CD1c-positive myeloid dendritic cell (primary cell): ENCODE measurements around the gene GLO1.
A peak's percentile ranks its signal among the peaks of the same experiment; 100 is the strongest.

Experiments
- DNase-seq: peaks from one replicate; pipeline ENCODE4 v3.0.0-alpha.2; 2016; ENCODE audit errors: extremely low spot score

GLO1 gene

DNA sequence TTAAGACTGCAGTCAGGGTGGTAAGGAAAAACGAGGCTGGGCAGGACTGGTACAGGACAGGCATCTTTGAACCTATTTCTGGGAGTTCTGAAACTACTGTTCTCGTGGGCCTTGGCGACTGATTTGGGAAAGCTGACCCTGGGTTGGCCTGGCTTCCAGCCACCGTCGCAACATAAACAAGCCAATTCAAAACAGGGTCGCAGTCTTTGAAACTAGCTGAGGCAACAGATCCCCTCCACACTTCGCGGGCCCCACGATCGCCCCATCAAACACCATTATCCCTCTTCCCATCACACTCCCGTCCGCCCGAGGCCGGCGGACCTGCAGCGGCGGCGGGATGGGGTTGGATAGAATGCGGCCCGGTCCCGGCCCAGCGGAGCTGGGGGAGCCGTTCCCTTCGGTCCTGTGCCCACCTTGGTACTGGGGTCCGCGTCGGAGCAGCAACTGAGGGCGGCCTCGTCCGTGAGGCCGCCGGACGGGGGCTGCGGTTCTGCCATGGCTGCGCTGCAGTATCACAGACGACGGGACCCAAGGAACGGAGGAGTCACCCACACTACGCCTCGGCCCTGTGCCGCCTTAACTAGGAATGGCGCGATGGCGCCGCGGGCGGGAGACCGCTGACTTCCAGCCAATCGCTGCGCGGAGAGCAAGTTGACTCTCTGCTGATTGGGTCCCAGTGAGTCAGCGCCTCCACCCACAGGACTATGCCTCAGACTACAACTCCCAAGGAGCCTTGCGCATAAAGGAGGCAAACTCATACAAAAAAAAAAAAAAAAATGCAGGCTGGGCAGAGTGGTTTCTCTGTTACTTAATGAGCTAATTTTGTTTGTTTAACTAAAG is at the start of gene GLO1:
Gene GLO1 (minus strand): TSS at position 588 of the 840 bp plus-strand sequence. CDS start 91 bp downstream, at position 497.
- DNase-seq, result peak; percentile 98

DNA sequence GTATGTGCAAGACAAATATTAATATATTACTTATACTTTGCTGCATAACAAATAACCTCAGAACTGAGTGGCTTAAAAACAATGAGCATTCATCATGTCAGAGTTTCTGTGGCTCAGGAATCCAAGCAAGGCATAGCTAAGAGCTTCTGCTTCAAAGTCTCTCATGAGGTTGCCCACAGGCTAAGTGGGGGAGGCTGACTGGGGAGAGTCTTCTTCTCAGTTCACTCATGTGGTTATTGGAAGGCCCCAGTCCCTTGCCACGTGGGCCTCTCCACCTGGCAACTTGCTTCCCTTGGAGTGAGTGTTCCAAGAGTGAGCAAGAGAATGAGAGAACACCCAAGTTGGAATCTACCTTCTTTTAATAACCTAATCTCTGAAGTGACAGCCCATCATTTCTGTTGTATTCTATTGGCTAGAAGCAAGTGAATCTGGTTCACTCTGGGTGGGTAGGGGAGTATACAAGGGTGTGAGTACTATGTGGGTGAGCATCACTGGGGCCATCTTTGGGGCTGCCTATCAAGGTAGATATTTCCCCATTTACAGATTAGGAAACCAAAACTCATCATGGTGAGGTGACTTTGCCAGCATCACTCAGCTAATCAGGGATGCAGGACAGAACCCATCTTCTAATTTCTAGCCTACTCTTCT is 48.1 kb upstream of the GLO1 start:
- DNase-seq, result no peak

- no peak for DNase-seq
Measured at GRCh38 chr6:38749473-38749872, 46.5 kb upstream of the GLO1 start.

GRCh38 chr6:38739532-38739931 is 36.6 kb upstream of the GLO1 start:
- no peak for DNase-seq

- DNase-seq, result no peak
Measured at GRCh38 chr6:38738261-38738660, 35.3 kb upstream of the GLO1 start.

GRCh38 chr6:38736951-38737350 is 34.0 kb upstream of the GLO1 start:
- DNase-seq, result no peak

GRCh38 chr6:38730140-38730862 is 27.4 kb upstream of the GLO1 start:
- DNase-seq, result no peak

GRCh38 chr6:38728203-38728602 is 25.3 kb upstream of the GLO1 start:
- DNase-seq, result no peak

DNA sequence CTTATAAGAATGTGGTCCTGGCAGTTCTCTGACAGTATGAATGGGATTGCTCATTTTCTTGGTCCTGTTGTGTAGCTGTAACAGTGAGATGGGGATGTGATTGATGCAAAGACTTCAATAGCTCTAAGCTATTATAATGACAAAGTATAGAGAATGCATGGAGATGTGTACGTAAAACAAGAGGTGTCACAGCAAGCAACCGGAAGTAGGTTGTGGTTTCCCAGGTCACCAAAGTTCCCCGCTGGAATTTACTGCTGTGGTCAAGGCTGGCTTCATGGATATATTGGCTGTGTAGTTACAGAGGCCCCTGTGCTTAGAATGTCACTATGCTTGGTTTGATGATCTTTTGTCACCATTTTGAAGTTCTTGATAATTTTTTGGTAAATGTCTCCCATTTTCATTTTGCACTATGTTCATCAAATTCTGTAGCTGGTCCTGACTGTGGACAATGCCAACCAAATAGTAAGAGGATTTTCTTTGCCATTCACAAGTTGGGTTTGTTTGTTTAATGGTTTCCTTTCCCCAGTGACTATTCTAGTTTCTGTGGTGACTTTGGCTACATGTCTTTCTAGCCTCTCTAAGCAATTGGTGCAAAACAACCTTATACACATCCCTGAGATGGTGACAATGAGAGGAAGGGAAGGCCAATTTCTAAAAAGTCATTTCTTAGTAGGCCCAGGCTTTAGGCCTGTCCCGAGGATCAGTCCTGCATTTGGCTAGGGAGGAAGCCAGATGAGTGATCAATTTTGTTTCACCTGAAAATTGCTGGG is 22.7 kb upstream of the GLO1 start:
- DNase-seq, result no peak

DNA sequence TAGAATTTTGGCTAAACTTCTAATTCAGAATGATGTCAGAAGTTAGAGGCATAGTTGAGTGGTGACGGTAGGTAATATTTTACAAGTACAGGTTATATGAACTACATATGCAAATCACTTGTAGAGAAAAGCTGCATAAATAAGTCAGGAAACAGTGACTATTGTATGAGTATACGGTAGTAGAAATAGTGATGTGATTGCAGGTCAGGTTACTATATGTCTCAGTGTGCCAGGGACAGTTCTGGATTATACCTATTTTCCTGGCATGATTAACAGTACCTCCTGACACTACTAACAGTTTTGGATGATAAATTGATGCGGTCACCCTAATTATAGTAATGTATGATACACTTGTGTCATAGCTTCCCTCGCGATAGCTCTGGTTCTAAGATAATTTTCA is 21.4 kb upstream of the GLO1 start:
- DNase-seq, result no peak

DNA sequence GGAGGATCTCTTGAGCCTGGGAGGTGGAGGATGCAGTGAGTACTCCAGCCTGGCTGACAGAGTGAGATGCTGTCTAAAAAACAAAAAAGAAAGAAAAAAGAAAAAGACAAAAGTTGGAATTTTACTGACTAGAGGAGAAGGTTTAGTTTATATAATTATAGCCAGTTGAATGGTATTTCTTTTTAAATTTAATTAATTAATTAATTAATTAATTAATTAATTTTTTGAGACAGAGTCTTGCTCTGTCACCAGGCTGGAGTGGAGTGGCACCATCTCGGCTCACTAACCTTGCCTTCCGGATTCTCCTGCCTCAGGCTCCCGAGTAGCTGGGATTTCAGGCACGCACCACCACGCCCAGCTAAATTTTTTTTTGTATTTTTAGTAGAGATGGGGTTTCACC is 20.8 kb upstream of the GLO1 start:
- DNase-seq, result no peak

DNA sequence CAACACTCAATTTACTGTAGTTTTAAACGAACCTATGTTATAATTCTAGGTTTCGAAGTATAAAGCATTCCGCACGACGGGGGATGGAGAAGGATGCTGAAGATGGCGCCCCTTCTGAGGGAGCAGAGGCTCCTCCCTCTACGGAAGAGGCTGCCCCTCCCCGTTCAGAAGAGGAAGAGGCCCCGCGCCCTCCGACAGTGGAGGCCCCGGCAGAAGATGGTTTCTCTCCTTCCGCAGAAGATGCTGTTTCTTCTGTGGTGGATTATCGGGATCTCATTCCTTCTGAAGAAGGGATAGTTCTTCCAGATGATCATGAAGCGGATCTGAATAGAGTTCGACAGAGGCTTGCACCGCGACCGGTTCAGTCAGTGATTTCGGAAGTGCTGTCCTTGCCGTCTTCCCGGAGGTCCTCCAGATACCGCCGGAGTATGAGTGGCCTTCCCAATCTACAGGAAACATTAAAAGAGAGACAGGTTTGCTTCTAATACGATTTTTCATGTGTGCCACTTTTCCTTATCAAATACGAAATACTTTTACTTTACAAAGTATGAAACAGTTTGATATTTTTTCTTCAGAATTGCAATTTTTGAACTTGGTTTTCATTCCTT is 19.9 kb upstream of the GLO1 start:
- no peak for DNase-seq

GRCh38 chr6:38722038-38722437 is 19.1 kb upstream of the GLO1 start:
- DNase-seq, result no peak

- DNase-seq, result no peak
Measured at GRCh38 chr6:38720295-38720694, 17.4 kb upstream of the GLO1 start.

GRCh38 chr6:38719358-38719757 is 16.4 kb upstream of the GLO1 start:
- DNase-seq, result no peak

- no peak for DNase-seq
Measured at GRCh38 chr6:38716825-38717224, 13.9 kb upstream of the GLO1 start.

DNA sequence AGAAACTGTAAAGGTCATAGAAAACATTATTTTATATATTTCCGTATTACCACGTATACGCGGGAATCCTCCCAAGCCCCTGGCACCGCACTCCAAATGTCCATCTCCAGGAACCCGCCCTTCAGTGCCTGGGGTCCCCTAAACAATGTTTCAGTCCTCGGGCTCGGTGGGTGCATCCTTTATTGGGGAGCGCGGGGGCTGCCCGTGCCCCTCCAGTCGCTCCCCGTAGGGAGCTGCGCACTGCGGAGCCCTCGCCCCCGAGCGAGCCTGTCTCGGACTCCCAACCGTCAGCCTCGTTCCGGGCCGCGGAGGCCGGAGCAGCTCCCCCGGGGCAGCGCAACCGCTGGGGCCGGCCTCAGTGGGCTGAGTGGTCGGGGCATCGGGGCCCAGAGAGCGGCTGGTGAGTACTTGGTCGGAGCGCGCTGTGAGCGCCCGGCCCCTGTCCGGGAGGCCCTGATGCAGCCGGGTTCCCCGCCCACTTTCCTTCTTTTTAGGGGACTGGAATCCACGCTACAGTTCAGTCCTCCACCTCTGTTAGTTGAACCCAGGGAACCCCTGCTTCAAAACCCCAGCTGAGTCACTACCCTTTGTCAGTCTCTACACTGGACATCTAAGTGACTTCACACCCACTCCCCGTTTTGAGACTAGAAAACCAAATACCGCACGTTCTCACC is 12.2 kb upstream of the GLO1 start, which contains the start of gene DNAH8:
Gene DNAH8 (plus strand): TSS at position 296 of the 674 bp plus-strand sequence. CDS start 7,499 bp downstream, outside the sequence.
- no peak for DNase-seq

DNA sequence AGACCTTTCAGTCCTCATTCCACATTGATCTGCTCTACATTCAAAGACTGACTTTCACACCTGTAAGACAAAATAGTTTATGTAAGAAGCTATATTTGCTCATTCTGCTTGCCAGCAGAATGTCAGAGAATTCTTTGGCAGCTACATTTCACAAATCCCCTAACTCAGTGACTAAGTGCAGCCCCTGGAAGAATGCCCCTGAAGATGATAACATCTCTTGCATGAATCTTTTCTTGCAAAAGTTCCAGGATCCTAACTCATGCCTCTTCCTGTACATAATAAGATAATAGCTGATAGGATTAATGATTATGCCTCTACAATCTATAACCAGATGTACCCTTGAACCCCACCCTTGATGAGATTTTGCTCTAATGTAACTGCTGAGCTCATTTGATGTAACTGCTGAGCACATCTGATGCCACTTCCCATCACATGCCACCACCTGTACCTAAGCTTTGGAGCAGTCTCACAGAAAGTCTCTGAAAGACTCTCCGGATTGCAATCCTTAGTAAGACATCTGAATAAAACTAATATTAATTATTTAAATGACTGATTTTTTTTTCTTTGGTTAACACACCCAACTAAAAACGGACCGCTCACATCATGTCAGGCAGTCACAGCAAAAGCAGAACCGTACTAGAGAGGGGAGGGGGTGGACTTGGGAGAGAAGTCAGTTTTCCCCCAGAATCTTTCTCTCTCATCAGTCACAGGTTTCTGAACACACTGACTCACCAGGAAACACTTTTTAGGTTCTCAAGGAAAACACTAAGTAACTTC is 11.5 kb upstream of the GLO1 start:
- peak; percentile 30 for DNase-seq

DNA sequence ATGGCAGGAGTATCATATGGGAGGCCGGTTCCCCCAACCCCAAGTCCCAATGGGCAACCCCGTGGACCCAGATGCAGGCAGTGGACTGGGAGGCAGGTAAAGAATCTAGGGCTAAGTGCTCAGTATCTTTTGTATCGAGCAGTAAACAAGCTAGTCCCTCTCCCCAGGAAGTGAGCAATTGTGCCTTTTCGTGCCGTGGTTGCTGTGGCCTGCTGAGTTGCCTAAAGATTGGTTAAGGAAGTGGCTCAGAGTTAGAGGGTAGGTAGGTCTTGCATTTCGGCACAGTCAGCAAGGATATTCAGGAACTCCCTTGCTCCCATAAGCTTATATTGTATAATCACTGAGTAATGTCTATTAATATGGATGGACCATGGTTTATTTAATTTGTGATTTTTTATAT is 10.9 kb upstream of the GLO1 start:
- peak; percentile 50 for DNase-seq

- no peak for DNase-seq
Measured at GRCh38 chr6:38708496-38708895, 5.6 kb upstream of the GLO1 start.
